HepG2 (cell line): ENCODE results near the gene PRADC1.

Experiments
- CBX2 ChIP-seq, 2 experiments: fragments of 200-600 bp in 1 of 2; sonication (generic); formaldehyde crosslinking in 1 of 2; IDR thresholded peaks; 2 replicates each; pipeline versions ENCODE4 v1.7.0 to v1.8.1; 2018 to 2022; ENCODE audit warnings: low read depth in 2 of 2, low read length in 1 of 2, mild to moderate bottlenecking in 1 of 2, missing genetic modification reagents in 1 of 2
- CREB1 ChIP-seq, 2 experiments: fragments of 450-650 bp in 1 of 2; IDR thresholded peaks; 2 replicates each; pipeline ENCODE4 v1.6.1; 2016 to 2017; ENCODE audit warnings: control low read depth in 1 of 2, mild to moderate bottlenecking in 1 of 2, missing compliant biosample characterization in 1 of 2, missing genetic modification characterization in 1 of 2
- KMT2B ChIP-seq: IDR thresholded peaks from 2 replicates; pipeline ENCODE4 v1.6.1; 2016; ENCODE audit warnings: missing genetic modification reagents, missing compliant biosample characterization
- PHF21A ChIP-seq: sonication (generic); formaldehyde crosslinking; IDR thresholded peaks from 2 replicates; pipeline ENCODE4 v1.5.0; 2020; ENCODE audit warnings: mild to moderate bottlenecking, missing genetic modification reagents
- XBP1 ChIP-seq: sonication (generic); formaldehyde crosslinking; IDR thresholded peaks from 2 replicates; pipeline ENCODE4 v1.5.0; 2020; ENCODE audit warnings: missing genetic modification reagents
- ZNF143 ChIP-seq: sonication (generic); formaldehyde crosslinking; IDR thresholded peaks from 2 replicates; pipeline ENCODE4 v1.4.0; 2020; ENCODE audit warnings: missing genetic modification reagents
- TF ChIP-seq, protein P1 (sequence below): sonication (generic); formaldehyde crosslinking; conservative IDR thresholded peaks from 2 replicates; pipeline ENCODE4 v1.8.1; 2023; ENCODE audit warnings: missing genetic modification reagents
- TF ChIP-seq, protein P2 (sequence below): sonication (generic); formaldehyde crosslinking; IDR thresholded peaks from 2 replicates; pipeline ENCODE4 v1.5.1; 2020; ENCODE audit warnings: missing genetic modification reagents, mild to moderate bottlenecking, borderline replicate concordance
- TF ChIP-seq, protein P3 (sequence below): sonication (generic); formaldehyde crosslinking; IDR thresholded peaks from 2 replicates; pipeline ENCODE4 v1.5.0; 2020; ENCODE audit warnings: mild to moderate bottlenecking, missing genetic modification reagents, moderate library complexity
- TF ChIP-seq, protein P4 (sequence below): IDR thresholded peaks from 2 replicates; pipeline ENCODE4 v1.6.1; 2012; ENCODE audit warnings: low read depth, low read length, improper control_type of control experiment

DNA sequence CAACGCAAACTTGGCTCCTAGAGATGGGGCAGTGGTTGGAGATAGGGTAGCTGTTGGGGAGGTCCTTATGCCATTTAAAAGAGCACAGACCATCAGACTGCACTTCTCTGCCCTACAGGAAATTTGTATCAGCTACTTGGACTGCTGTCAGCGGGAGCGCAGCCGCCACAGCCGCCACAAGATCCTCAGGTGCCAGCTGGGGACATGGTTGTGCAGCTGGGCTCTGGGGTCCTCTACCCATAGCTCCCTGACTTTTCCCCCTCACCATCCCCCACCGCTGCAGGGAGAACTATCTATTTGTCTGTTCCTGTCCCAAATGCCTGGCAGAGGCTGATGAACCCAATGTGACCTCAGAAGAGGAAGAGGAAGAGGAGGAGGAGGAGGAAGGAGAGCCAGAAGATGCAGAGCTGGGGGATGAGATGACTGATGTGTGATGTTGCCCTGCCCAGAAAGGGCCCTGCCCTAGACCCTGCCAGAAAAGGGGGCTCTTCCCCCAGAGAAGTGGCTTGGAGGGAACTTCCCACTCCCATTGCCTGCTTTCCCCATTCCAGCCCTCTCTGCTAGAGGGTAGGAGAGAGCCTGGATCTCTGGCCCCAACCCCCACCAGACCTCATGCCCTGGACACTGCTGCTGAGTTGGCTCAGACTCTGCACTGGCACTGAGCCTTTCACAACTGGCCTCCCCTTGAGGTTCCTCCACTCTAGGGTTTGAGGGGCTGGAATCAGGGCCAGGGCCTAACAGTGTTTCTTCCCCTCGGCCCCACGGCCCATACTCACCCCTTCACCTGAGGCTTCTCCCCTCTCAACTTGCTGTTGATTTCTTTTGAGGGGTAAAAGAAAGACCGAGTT lies 7.3 kb downstream of the PRADC1 start:
- TF ChIP-seq, protein P1, sequence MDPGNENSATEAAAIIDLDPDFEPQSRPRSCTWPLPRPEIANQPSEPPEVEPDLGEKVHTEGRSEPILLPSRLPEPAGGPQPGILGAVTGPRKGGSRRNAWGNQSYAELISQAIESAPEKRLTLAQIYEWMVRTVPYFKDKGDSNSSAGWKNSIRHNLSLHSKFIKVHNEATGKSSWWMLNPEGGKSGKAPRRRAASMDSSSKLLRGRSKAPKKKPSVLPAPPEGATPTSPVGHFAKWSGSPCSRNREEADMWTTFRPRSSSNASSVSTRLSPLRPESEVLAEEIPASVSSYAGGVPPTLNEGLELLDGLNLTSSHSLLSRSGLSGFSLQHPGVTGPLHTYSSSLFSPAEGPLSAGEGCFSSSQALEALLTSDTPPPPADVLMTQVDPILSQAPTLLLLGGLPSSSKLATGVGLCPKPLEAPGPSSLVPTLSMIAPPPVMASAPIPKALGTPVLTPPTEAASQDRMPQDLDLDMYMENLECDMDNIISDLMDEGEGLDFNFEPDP (CRISPR knock-in tag): no peak
- TF ChIP-seq, protein P2, sequence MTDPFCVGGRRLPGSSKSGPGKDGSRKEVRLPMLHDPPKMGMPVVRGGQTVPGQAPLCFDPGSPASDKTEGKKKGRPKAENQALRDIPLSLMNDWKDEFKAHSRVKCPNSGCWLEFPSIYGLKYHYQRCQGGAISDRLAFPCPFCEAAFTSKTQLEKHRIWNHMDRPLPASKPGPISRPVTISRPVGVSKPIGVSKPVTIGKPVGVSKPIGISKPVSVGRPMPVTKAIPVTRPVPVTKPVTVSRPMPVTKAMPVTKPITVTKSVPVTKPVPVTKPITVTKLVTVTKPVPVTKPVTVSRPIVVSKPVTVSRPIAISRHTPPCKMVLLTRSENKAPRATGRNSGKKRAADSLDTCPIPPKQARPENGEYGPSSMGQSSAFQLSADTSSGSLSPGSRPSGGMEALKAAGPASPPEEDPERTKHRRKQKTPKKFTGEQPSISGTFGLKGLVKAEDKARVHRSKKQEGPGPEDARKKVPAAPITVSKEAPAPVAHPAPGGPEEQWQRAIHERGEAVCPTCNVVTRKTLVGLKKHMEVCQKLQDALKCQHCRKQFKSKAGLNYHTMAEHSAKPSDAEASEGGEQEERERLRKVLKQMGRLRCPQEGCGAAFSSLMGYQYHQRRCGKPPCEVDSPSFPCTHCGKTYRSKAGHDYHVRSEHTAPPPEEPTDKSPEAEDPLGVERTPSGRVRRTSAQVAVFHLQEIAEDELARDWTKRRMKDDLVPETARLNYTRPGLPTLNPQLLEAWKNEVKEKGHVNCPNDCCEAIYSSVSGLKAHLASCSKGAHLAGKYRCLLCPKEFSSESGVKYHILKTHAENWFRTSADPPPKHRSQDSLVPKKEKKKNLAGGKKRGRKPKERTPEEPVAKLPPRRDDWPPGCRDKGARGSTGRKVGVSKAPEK: no peak
- TF ChIP-seq, protein P3, sequence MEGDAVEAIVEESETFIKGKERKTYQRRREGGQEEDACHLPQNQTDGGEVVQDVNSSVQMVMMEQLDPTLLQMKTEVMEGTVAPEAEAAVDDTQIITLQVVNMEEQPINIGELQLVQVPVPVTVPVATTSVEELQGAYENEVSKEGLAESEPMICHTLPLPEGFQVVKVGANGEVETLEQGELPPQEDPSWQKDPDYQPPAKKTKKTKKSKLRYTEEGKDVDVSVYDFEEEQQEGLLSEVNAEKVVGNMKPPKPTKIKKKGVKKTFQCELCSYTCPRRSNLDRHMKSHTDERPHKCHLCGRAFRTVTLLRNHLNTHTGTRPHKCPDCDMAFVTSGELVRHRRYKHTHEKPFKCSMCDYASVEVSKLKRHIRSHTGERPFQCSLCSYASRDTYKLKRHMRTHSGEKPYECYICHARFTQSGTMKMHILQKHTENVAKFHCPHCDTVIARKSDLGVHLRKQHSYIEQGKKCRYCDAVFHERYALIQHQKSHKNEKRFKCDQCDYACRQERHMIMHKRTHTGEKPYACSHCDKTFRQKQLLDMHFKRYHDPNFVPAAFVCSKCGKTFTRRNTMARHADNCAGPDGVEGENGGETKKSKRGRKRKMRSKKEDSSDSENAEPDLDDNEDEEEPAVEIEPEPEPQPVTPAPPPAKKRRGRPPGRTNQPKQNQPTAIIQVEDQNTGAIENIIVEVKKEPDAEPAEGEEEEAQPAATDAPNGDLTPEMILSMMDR (CRISPR knock-in tag): no peak
- TF ChIP-seq CREB1 (IDR thresholded peaks at IDR 0.05): no peak
- no peak for TF ChIP-seq CREB1 (CRISPR knock-in tag; IDR thresholded peaks at IDR 0.05)
- no peak for TF ChIP-seq ZNF143
- no peak for TF ChIP-seq XBP1 (CRISPR knock-in tag)
- TF ChIP-seq CBX2 (IDR thresholded peaks at IDR 0.05; ENCODE audit: low read depth, low read length): no peak
- TF ChIP-seq CBX2 (CRISPR knock-in tag; IDR thresholded peaks at IDR 0.05; ENCODE audit: low read depth): no peak
- TF ChIP-seq KMT2B: no peak
- TF ChIP-seq, protein P4, sequence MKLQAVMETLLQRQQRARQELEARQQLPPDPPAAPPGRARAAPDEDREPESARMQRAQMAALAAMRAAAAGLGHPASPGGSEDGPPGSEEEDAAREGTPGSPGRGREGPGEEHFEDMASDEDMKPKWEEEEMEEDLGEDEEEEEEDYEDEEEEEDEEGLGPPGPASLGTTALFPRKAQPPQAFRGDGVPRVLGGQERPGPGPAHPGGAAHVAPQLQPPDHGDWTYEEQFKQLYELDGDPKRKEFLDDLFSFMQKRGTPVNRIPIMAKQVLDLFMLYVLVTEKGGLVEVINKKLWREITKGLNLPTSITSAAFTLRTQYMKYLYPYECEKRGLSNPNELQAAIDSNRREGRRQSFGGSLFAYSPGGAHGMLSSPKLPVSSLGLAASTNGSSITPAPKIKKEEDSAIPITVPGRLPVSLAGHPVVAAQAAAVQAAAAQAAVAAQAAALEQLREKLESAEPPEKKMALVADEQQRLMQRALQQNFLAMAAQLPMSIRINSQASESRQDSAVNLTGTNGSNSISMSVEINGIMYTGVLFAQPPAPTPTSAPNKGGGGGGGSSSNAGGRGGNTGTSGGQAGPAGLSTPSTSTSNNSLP: no peak
- no peak for TF ChIP-seq PHF21A (CRISPR knock-in tag)
